MM.1S (cell line): Measurements from ENCODE around the gene TGM5.

Experiments used
- DNase-seq: peaks from one replicate; pipeline ENCODE4 v3.0.0-alpha.2; 2015
- H2AFZ ChIP-seq: fragments of 300-600 bp; sonication (generic); 2 replicates; pipeline ENCODE4 v1.6.0; 2016; ENCODE audit warnings: antibody characterized with exemption, low read length
- H3F3A ChIP-seq: fragments of 300-600 bp; sonication (generic); 2 replicates; pipeline ENCODE4 v1.6.1; 2016; ENCODE audit warnings: mild to moderate bottlenecking, antibody characterized with exemption, low read length, moderate library complexity, mixed read lengths; ENCODE audit not compliant: insufficient read depth
- H3K27ac ChIP-seq: fragments of 300-600 bp; sonication (generic); 2 replicates; pipeline ENCODE4 v1.5.1; 2016; ENCODE audit warnings: mild to moderate bottlenecking, low read length
- H3K27me3 ChIP-seq: fragments of 300-600 bp; sonication (generic); replicated peaks from 2 replicates; pipeline ENCODE4 v1.6.0; 2016; ENCODE audit warnings: low read length; ENCODE audit not compliant: insufficient read depth
- H3K36me3 ChIP-seq: fragments of 300-600 bp; sonication (generic); replicated peaks from 2 replicates; pipeline ENCODE4 v1.6.1; 2016; ENCODE audit warnings: mild to moderate bottlenecking, low read length, mixed read lengths; ENCODE audit not compliant: insufficient read depth
- H3K4me1 ChIP-seq: fragments of 300-600 bp; sonication (generic); 2 replicates; pipeline ENCODE4 v1.6.1; 2016; ENCODE audit warnings: low read length, mixed read lengths
- H3K4me2 ChIP-seq: fragments of 300-600 bp; sonication (generic); 2 replicates; pipeline ENCODE4 v1.6.0; 2016; ENCODE audit warnings: low read depth, low read length
- H3K4me3 ChIP-seq: fragments of 300-600 bp; sonication (generic); 2 replicates; pipeline ENCODE4 v1.5.1; 2016; ENCODE audit warnings: low read length, mixed read lengths
- H3K79me2 ChIP-seq: fragments of 300-600 bp; sonication (generic); 2 replicates; pipeline ENCODE4 v1.6.1; 2016; ENCODE audit warnings: mixed run types, low read length, mixed read lengths
- H3K9ac ChIP-seq: fragments of 300-600 bp; sonication (generic); 2 replicates; pipeline ENCODE4 v1.6.1; 2016; ENCODE audit warnings: low read length, mixed read lengths
- H3K9me2 ChIP-seq: fragments of 300-600 bp; sonication (generic); replicated peaks from 2 replicates; pipeline ENCODE4 v1.6.1; 2016; ENCODE audit warnings: mild to moderate bottlenecking, low read length, mixed read lengths; ENCODE audit not compliant: insufficient read depth
- H3K9me3 ChIP-seq: fragments of 300-600 bp; sonication (generic); replicated peaks from 2 replicates; pipeline ENCODE4 v1.6.1; 2016; ENCODE audit warnings: mild to moderate bottlenecking, low read length, mixed read lengths; ENCODE audit not compliant: insufficient read depth
- H4K20me1 ChIP-seq: fragments of 300-600 bp; sonication (generic); 2 replicates; pipeline ENCODE4 v1.6.1; 2016; ENCODE audit warnings: mild to moderate bottlenecking, low read length, moderate library complexity, mixed read lengths; ENCODE audit not compliant: insufficient read depth
- EZH2 ChIP-seq: fragments of 300-600 bp; sonication (generic); optimal IDR thresholded peaks from 2 replicates; pipeline ENCODE3; 2017; ENCODE audit warnings: low read depth, mild to moderate bottlenecking, antibody characterized with exemption, low read length, mixed read lengths
- EZH2phosphoT487 ChIP-seq: fragments of 300-600 bp; sonication (generic); IDR thresholded peaks from 2 replicates; pipeline ENCODE4 v1.6.1; 2018; ENCODE audit warnings: antibody characterized with exemption, low read length
- TF ChIP-seq, protein P1 (sequence below): fragments of 300-600 bp; sonication (generic); IDR thresholded peaks from 2 replicates; pipeline ENCODE4 v1.5.1; 2016; ENCODE audit warnings: antibody characterized with exemption, low read length, mixed read lengths

The TGM5 gene

DNA sequence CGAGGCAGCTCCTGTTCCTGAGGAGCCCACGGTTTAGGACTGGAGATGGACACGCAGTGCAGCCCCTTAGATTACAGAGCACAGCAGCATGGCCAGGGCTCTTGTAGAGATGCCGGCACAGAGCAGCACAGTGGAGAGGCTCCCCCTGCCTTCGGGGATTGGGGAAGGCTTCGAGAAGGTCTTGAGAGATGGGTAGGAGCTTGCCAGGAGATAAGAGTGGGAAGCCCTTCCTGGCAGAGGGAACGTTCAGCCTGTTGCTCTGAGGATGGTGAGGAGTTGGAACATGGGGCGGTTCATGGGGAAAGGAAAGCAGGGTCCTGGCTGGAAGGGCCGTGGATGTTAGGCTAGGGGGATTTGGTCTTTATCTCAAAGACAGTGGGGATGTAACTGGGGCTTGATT is 55.9 kb downstream of the TGM5 start:
- H2AFZ ChIP-seq: no peak overlapping the region
- H3K4me1 ChIP-seq: no peaks in the 10 kb centered on the region
- no peaks in the 10 kb centered on the region for H3K27me3 ChIP-seq
- H3F3A ChIP-seq: no peaks in the 10 kb centered on the region
- no peak overlapping the region for H3K27ac ChIP-seq
- TF ChIP-seq EZH2phosphoT487 (no peak), EZH2 (no peak)
- TF ChIP-seq, protein P1, sequence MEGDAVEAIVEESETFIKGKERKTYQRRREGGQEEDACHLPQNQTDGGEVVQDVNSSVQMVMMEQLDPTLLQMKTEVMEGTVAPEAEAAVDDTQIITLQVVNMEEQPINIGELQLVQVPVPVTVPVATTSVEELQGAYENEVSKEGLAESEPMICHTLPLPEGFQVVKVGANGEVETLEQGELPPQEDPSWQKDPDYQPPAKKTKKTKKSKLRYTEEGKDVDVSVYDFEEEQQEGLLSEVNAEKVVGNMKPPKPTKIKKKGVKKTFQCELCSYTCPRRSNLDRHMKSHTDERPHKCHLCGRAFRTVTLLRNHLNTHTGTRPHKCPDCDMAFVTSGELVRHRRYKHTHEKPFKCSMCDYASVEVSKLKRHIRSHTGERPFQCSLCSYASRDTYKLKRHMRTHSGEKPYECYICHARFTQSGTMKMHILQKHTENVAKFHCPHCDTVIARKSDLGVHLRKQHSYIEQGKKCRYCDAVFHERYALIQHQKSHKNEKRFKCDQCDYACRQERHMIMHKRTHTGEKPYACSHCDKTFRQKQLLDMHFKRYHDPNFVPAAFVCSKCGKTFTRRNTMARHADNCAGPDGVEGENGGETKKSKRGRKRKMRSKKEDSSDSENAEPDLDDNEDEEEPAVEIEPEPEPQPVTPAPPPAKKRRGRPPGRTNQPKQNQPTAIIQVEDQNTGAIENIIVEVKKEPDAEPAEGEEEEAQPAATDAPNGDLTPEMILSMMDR: no peak
- H4K20me1 ChIP-seq: no peaks in the 10 kb centered on the region
- H3K9me2 ChIP-seq: no peaks in the 10 kb centered on the region
- no peak for DNase-seq
- no peaks in the 10 kb centered on the region for H3K9me3 ChIP-seq
- no peak overlapping the region for H3K4me3 ChIP-seq
- no peaks in the 10 kb centered on the region for H3K79me2 ChIP-seq
- no peak overlapping the region for H3K4me2 ChIP-seq
- H3K36me3 ChIP-seq: no peaks in the 10 kb centered on the region
- H3K9ac ChIP-seq: no peak overlapping the region

DNA sequence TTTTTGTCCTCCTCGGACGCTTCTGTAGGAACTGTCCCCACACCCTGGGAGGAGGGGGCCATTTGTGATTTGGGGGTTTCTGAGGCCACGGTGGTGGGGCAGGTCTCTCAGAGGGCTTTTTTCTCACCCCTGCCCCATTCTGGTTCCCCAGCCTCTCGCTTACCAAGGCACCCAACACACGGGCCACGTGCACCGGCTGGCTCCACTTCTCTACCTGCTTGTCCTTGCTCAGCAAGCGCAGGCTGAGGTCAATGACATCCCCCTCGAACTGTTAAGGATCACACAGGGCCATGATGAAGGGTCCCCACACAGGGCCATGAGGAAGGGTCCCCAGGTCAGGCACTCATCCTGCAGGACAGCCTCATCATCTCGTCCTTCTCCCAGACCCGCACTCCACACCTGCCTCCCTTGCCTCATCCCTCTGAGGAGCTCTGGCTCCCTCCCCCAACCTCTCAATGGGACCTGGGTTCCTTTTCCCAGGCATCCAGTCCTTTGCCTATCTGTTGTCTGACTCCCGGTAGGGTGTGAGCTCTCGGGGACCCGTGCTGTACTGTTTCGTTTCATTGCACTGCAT is 56.5 kb downstream of the TGM5 start:
- no peaks in the 10 kb centered on the region for H3K36me3 ChIP-seq
- H3K9ac ChIP-seq: no peak overlapping the region
- H4K20me1 ChIP-seq: no peaks in the 10 kb centered on the region
- DNase-seq: no peak
- TF ChIP-seq EZH2phosphoT487 (no peak), EZH2 (no peak)
- TF ChIP-seq, protein P1: no peak
- no peak overlapping the region for H3K4me2 ChIP-seq
- H3K4me3 ChIP-seq: no peak overlapping the region
- H3K9me3 ChIP-seq: no peaks in the 10 kb centered on the region
- H2AFZ ChIP-seq: no peak overlapping the region
- no peaks in the 10 kb centered on the region for H3K9me2 ChIP-seq
- H3K27ac ChIP-seq: no peak overlapping the region
- H3F3A ChIP-seq: no peaks in the 10 kb centered on the region
- H3K4me1 ChIP-seq: no peaks in the 10 kb centered on the region
- no peaks in the 10 kb centered on the region for H3K79me2 ChIP-seq
- no peaks in the 10 kb centered on the region for H3K27me3 ChIP-seq

DNA sequence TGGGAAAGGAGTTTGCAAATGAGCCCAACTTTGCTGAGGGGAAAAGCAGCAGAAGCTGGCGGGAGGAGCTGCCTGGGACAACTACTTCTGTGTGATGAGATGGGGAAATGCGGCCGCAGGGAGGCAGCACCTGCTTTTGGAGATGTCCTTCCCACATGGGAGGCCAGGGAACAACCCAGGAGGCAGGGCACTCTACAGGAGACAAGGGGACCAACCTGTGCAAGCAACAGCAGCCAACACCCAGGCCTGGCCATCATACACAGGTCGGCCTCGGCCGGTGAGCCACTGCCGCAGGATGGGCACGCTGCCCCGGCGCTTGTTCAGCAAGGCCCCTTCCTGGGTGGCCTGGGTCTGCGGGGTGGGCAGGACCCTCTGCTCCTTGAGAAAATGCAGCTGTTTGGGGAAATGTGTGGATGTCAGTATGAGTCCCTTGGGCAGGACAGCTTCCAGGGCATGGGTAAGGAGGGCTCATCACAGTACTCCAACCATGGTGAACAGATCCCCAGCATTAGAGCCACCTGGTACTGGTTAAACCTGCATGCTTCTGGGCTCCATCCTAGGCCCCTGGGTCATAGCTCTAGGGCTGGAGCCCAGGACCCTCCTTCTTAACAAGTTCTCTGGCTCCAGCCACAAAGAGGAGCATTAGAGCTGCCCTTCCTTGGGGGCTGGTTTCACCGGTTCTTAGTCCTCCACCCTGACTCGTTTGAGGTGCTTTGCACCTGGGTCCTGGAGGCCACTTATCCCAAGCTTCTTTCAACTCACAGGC is 57.5 kb downstream of the TGM5 start:
- H3K36me3 ChIP-seq: no peaks in the 10 kb centered on the region
- no peak overlapping the region for H3K27ac ChIP-seq
- no peaks in the 10 kb centered on the region for H3K9me2 ChIP-seq
- H3F3A ChIP-seq: no peaks in the 10 kb centered on the region
- DNase-seq: no peak
- no peak overlapping the region for H3K4me3 ChIP-seq
- no peaks in the 10 kb centered on the region for H4K20me1 ChIP-seq
- H3K27me3 ChIP-seq: no peaks in the 10 kb centered on the region
- H3K9ac ChIP-seq: no peak overlapping the region
- no peaks in the 10 kb centered on the region for H3K4me1 ChIP-seq
- H3K79me2 ChIP-seq: no peaks in the 10 kb centered on the region
- no peak overlapping the region for H3K4me2 ChIP-seq
- no peak overlapping the region for H2AFZ ChIP-seq
- no peaks in the 10 kb centered on the region for H3K9me3 ChIP-seq
- TF ChIP-seq, protein P1: no peak
- TF ChIP-seq EZH2 (no peak), EZH2phosphoT487 (no peak)
